ENCODE measurements around the gene CFAP74. TPM values are rescaled to one million over a fixed set of nuclear protein-coding genes. Genes with fewer than 3 reads are reported as not detected.

CFAP74 gene
- total RNA-seq, 1 experiment from 2014 or later, result not detected

- TF ChIP-seq CTCF (conservative IDR thresholded peaks at IDR 0.05; ENCODE audit: low read depth, low read length) (no peak), EZH2 (IDR thresholded peaks at IDR 0.05; ENCODE audit: borderline replicate concordance, low read depth, low read length, poor library complexity, severe bottlenecking) (no peak)
- intact Hi-C loops (cut with micrococcal nuclease; ENCODE audit: unreplicated experiment), result no loop called here
- H3K36me3 ChIP-seq (ENCODE audit: insufficient read depth, low read length, poor library complexity, severe bottlenecking), result no peaks in the 10 kb centered on the region
- H3K27me3 ChIP-seq (replicated peaks; ENCODE audit: insufficient read depth, low read depth, low read length, poor library complexity), result peaks cover 51% of the 10 kb centered on the region
- no peak overlapping the region for H3K27ac ChIP-seq (ENCODE audit: low read depth, low read length, poor library complexity, severe bottlenecking)
- CTCF ChIA-PET, result no interaction called here
- no TSS peak for BruUV-seq (replicated peaks)
- H3K4me1 ChIP-seq (ENCODE audit: insufficient read depth, low read length, poor library complexity, severe bottlenecking), result no peaks in the 10 kb centered on the region
- no peak for DNase-seq (ENCODE audit: low spot score)
- POLR2A ChIA-PET (ENCODE audit: low non-redundant PET), result no interaction called here
- no peaks in the 10 kb centered on the region for H3K9me3 ChIP-seq (ENCODE audit: low read depth, low read length, poor library complexity, severe bottlenecking)
- H3K4me3 ChIP-seq (ENCODE audit: low read depth, low read length, poor library complexity, severe bottlenecking), result no peak overlapping the region
Measured at GRCh38 chr1:2022063-2022770, 18.6 kb upstream of the CFAP74 start.

- no peak overlapping the region for H3K27ac ChIP-seq (ENCODE audit: low read depth, low read length, poor library complexity, severe bottlenecking)
- H3K4me1 ChIP-seq (ENCODE audit: insufficient read depth, low read length, poor library complexity, severe bottlenecking), result no peaks in the 10 kb centered on the region
- TF ChIP-seq EZH2 (IDR thresholded peaks at IDR 0.05; ENCODE audit: borderline replicate concordance, low read depth, low read length, poor library complexity, severe bottlenecking) (no peak), CTCF (conservative IDR thresholded peaks at IDR 0.05; ENCODE audit: low read depth, low read length) (no peak)
- no peaks in the 10 kb centered on the region for H3K9me3 ChIP-seq (ENCODE audit: low read depth, low read length, poor library complexity, severe bottlenecking)
- BruUV-seq (replicated peaks), result no TSS peak
- ChIA-PET POLR2A (ENCODE audit: low non-redundant PET) (no interaction called here), CTCF (interaction anchor here (0.6 kb wide), 1 partner anchor 46 kb away, joined by 3 read pairs; no protein-coding TSS in a partner anchor)
- no peak overlapping the region for H3K4me3 ChIP-seq (ENCODE audit: low read depth, low read length, poor library complexity, severe bottlenecking)
- DNase-seq (ENCODE audit: low spot score), result no peak
- H3K36me3 ChIP-seq (ENCODE audit: insufficient read depth, low read length, poor library complexity, severe bottlenecking), result no peaks in the 10 kb centered on the region
- intact Hi-C loops (cut with micrococcal nuclease; ENCODE audit: unreplicated experiment), result no loop called here
- H3K27me3 ChIP-seq (replicated peaks; ENCODE audit: insufficient read depth, low read depth, low read length, poor library complexity), result peaks cover 58% of the 10 kb centered on the region
Measured at GRCh38 chr1:2021550-2021949, 18.0 kb upstream of the CFAP74 start.

- H3K27me3 ChIP-seq (replicated peaks; ENCODE audit: insufficient read depth, low read depth, low read length, poor library complexity), result peaks cover 60% of the 10 kb centered on the region
- no peaks in the 10 kb centered on the region for H3K9me3 ChIP-seq (ENCODE audit: low read depth, low read length, poor library complexity, severe bottlenecking)
- ChIA-PET POLR2A (ENCODE audit: low non-redundant PET) (no interaction called here), CTCF (no interaction called here)
- DNase-seq (ENCODE audit: low spot score), result no peak
- no peaks in the 10 kb centered on the region for H3K4me1 ChIP-seq (ENCODE audit: insufficient read depth, low read length, poor library complexity, severe bottlenecking)
- H3K4me3 ChIP-seq (ENCODE audit: low read depth, low read length, poor library complexity, severe bottlenecking), result no peak overlapping the region
- BruUV-seq (replicated peaks), result no TSS peak
- no peak overlapping the region for H3K27ac ChIP-seq (ENCODE audit: low read depth, low read length, poor library complexity, severe bottlenecking)
- intact Hi-C loops (cut with micrococcal nuclease; ENCODE audit: unreplicated experiment), result no loop called here
- TF ChIP-seq CTCF (conservative IDR thresholded peaks at IDR 0.05; ENCODE audit: low read depth, low read length) (no peak), EZH2 (IDR thresholded peaks at IDR 0.05; ENCODE audit: borderline replicate concordance, low read depth, low read length, poor library complexity, severe bottlenecking) (no peak)
- H3K36me3 ChIP-seq (ENCODE audit: insufficient read depth, low read length, poor library complexity, severe bottlenecking), result no peaks in the 10 kb centered on the region
Measured at GRCh38 chr1:2020310-2020655, 16.7 kb upstream of the CFAP74 start.
